H9 (cell line): ENCODE results near the gene CRELD2. TPM values are rescaled to one million over a fixed set of nuclear protein-coding genes. Genes with fewer than 3 reads are reported as not detected.

ENCODE experiments used
- DNase-seq: peaks from one replicate; pipeline ENCODE4 v3.0.0-alpha.2; 2017
- H2AFZ ChIP-seq: one replicate; pipeline ENCODE4 v1.6.1; 2013; ENCODE audit warnings: mild to moderate bottlenecking, low read length, control low read depth, moderate library complexity
- H2AK5ac ChIP-seq: 2 replicates; pipeline ENCODE4 v1.6.1; 2013; ENCODE audit warnings: low read length, control low read depth, mixed read lengths; ENCODE audit not compliant: insufficient read length
- H2BK120ac ChIP-seq: one replicate; pipeline ENCODE4 v1.6.1; 2013; ENCODE audit warnings: low read depth, mild to moderate bottlenecking, low read length, control low read depth, inconsistent platforms; ENCODE audit not compliant: poor library complexity, severe bottlenecking
- H2BK12ac ChIP-seq: 2 replicates; pipeline ENCODE4 v1.6.1; 2013; ENCODE audit warnings: low read length, control low read depth, mixed read lengths, low read depth; ENCODE audit not compliant: insufficient read length
- H2BK15ac ChIP-seq: 2 replicates; pipeline ENCODE4 v1.6.1; 2013; ENCODE audit warnings: low read depth, low read length, control low read depth
- H2BK20ac ChIP-seq: one replicate; pipeline ENCODE4 v1.6.1; 2013; ENCODE audit warnings: low read depth, mild to moderate bottlenecking, low read length, control low read depth, inconsistent platforms; ENCODE audit not compliant: poor library complexity, severe bottlenecking
- H2BK5ac ChIP-seq: 2 replicates; pipeline ENCODE4 v1.6.1; 2013; ENCODE audit warnings: low read length, control low read depth, mixed read lengths; ENCODE audit not compliant: insufficient read length
- H3K14ac ChIP-seq: 2 replicates; pipeline ENCODE4 v1.6.1; 2013; ENCODE audit warnings: low read length, control low read depth; ENCODE audit not compliant: insufficient read depth
- H3K18ac ChIP-seq: 2 replicates; pipeline ENCODE4 v1.6.1; 2013; ENCODE audit warnings: low read depth, mild to moderate bottlenecking, mixed read lengths, low read length, control low read depth; ENCODE audit not compliant: insufficient read length
- H3K23ac ChIP-seq: 2 replicates; pipeline ENCODE4 v1.6.1; 2013; ENCODE audit warnings: low read length, control low read depth, mixed read lengths, low read depth; ENCODE audit not compliant: insufficient read length
- H3K23me2 ChIP-seq: 2 replicates; pipeline ENCODE4 v1.6.1; 2013; ENCODE audit warnings: low read depth, mild to moderate bottlenecking, mixed read lengths, low read length, control low read depth; ENCODE audit not compliant: insufficient read length, poor library complexity, severe bottlenecking
- H3K27ac ChIP-seq: 2 replicates; pipeline ENCODE4 v1.5.1; 2013; ENCODE audit warnings: low read length, control low read depth, mixed read lengths, low read depth; ENCODE audit not compliant: insufficient read length
- H3K27me3 ChIP-seq: 2 replicates; pipeline ENCODE4 v1.6.1; 2013; ENCODE audit warnings: low read length, control low read depth, inconsistent platforms; ENCODE audit not compliant: insufficient read depth
- H3K4ac ChIP-seq: 2 replicates; pipeline ENCODE4 v1.6.1; 2013; ENCODE audit warnings: low read depth, mild to moderate bottlenecking, control low read depth, inconsistent platforms, low read length, moderate library complexity
- H3K4me1 ChIP-seq: 2 replicates; pipeline ENCODE4 v1.6.1; 2013; ENCODE audit warnings: low read length, control low read depth, inconsistent platforms; ENCODE audit not compliant: insufficient read depth
- H3K4me2 ChIP-seq: 2 replicates; pipeline ENCODE4 v1.6.1; 2013; ENCODE audit warnings: low read length, control low read depth, mixed read lengths; ENCODE audit not compliant: insufficient read length, insufficient read depth
- H3K56ac ChIP-seq: 2 replicates; pipeline ENCODE4 v1.6.1; 2013; ENCODE audit warnings: low read depth, mild to moderate bottlenecking, mixed read lengths, low read length, control low read depth; ENCODE audit not compliant: insufficient read length
- H3K79me1 ChIP-seq: 2 replicates; pipeline ENCODE4 v1.6.1; 2013; ENCODE audit warnings: low read depth, mild to moderate bottlenecking, moderate library complexity, low read length, control low read depth, inconsistent platforms; ENCODE audit not compliant: insufficient read depth, poor library complexity, severe bottlenecking
- H3K79me2 ChIP-seq: 2 replicates; pipeline ENCODE4 v1.6.1; 2013; ENCODE audit warnings: low read length, control low read depth, inconsistent platforms; ENCODE audit not compliant: insufficient read depth
- H3K9ac ChIP-seq: 2 replicates; pipeline ENCODE4 v1.6.1; 2013; ENCODE audit warnings: low read length, control low read depth, mixed read lengths; ENCODE audit not compliant: insufficient read length; ENCODE audit errors: extremely low read depth
- H3K9me3 ChIP-seq: one replicate; pipeline ENCODE4 v1.6.1; 2013; ENCODE audit warnings: low read depth, low read length, inconsistent platforms; ENCODE audit not compliant: control insufficient read depth
- H3T11ph ChIP-seq: one replicate; pipeline ENCODE4 v1.6.1; 2013; ENCODE audit warnings: mild to moderate bottlenecking, low read length, control low read depth, inconsistent platforms
- H4K20me1 ChIP-seq: one replicate; pipeline ENCODE4 v1.6.1; 2013; ENCODE audit not compliant: control insufficient read depth, insufficient read length, insufficient read depth
- H4K5ac ChIP-seq: 2 replicates; pipeline ENCODE4 v1.6.1; 2013; ENCODE audit warnings: low read depth, mild to moderate bottlenecking, mixed read lengths, low read length, control low read depth; ENCODE audit not compliant: insufficient read length
- H4K8ac ChIP-seq: replicated peaks from 2 replicates; pipeline ENCODE4 v1.6.1; 2013; ENCODE audit warnings: low read length, control low read depth, mixed read lengths, low read depth; ENCODE audit not compliant: insufficient read length
- H4K91ac ChIP-seq: 2 replicates; pipeline ENCODE4 v1.6.1; 2013; ENCODE audit warnings: low read depth, mild to moderate bottlenecking, moderate library complexity, mixed read lengths, low read length, control low read depth; ENCODE audit not compliant: insufficient read length
- H3K27ac Mint-ChIP-seq, 3 experiments: 2 replicates in 2 of 3; 3 replicates in 1 of 3; pipeline ENCODE4 v1.8.0; 2020 to 2021; ENCODE audit warnings: mixed read lengths in 3 of 3, mild to moderate bottlenecking in 1 of 3, moderate library complexity in 1 of 3
- H3K27me3 Mint-ChIP-seq: 2 replicates; pipeline ENCODE4 v1.8.0; 2021; ENCODE audit warnings: low read depth, mild to moderate bottlenecking, moderate library complexity, mixed read lengths
- H3K36me3 Mint-ChIP-seq, 3 experiments: 2 replicates in 2 of 3; 3 replicates in 1 of 3; pipeline ENCODE4 v1.8.0; 2020 to 2021; ENCODE audit warnings: low read depth in 3 of 3, mixed read lengths in 3 of 3; ENCODE audit not compliant: insufficient read depth in 1 of 3
- H3K4me1 Mint-ChIP-seq, 2 experiments: 2 replicates each; pipeline ENCODE4 v1.8.0; 2020; ENCODE audit warnings: mixed read lengths in 2 of 2
- H3K4me3 Mint-ChIP-seq, 2 experiments: 2 replicates in 1 of 2; 3 replicates in 1 of 2; pipeline ENCODE4 v1.8.0; 2020 to 2021; ENCODE audit warnings: mild to moderate bottlenecking in 2 of 2, mixed read lengths in 2 of 2, moderate library complexity in 1 of 2
- H3K9me3 Mint-ChIP-seq, 2 experiments: 2 replicates in 1 of 2; 3 replicates in 1 of 2; pipeline ENCODE4 v1.8.0; 2020; ENCODE audit warnings: mild to moderate bottlenecking in 2 of 2, mixed read lengths in 2 of 2, moderate library complexity in 1 of 2
- WGBS: extraction: QIAGEN DNeasy Blood & Tissue Kit; methylation state at CpG from one replicate; pipeline ENCODE4 v1.1.7; 2013; ENCODE audit warnings: missing lambda C conversion rate, low lambda C conversion rate, mixed read lengths; ENCODE audit not compliant: insufficient read length; ENCODE audit errors: extremely low coverage; 5-methylcytosine and 5-hydroxymethylcytosine counted together
- total RNA-seq: library from RNA; stranded (reverse); gene quantifications from 2 replicates; pipeline ENCODE4 v1.2.1, GENCODE V29; 2021
- TF ChIP-seq, protein P1 (sequence below): fragments of 200-600 bp; sonication (generic); conservative IDR thresholded peaks from 3 replicates; pipeline ENCODE4 v1.8.0; 2021; ENCODE audit warnings: antibody characterized with exemption, mild to moderate bottlenecking

Gene CRELD2
- total RNA-seq, 1 experiment from 2014 or later: 34.7 TPM

GRCh38 chr22:49948116-49948957 is 29.9 kb downstream of the CRELD2 start:
- no peak overlapping the region for H3K27ac ChIP-seq
- TF ChIP-seq, protein P1, sequence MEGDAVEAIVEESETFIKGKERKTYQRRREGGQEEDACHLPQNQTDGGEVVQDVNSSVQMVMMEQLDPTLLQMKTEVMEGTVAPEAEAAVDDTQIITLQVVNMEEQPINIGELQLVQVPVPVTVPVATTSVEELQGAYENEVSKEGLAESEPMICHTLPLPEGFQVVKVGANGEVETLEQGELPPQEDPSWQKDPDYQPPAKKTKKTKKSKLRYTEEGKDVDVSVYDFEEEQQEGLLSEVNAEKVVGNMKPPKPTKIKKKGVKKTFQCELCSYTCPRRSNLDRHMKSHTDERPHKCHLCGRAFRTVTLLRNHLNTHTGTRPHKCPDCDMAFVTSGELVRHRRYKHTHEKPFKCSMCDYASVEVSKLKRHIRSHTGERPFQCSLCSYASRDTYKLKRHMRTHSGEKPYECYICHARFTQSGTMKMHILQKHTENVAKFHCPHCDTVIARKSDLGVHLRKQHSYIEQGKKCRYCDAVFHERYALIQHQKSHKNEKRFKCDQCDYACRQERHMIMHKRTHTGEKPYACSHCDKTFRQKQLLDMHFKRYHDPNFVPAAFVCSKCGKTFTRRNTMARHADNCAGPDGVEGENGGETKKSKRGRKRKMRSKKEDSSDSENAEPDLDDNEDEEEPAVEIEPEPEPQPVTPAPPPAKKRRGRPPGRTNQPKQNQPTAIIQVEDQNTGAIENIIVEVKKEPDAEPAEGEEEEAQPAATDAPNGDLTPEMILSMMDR: no peak
- no peak overlapping the region for H2BK20ac ChIP-seq
- no peaks in the 10 kb centered on the region for H3K23me2 ChIP-seq
- Mint-ChIP-seq H3K36me3 (no peaks in the 10 kb centered on the region), H3K27ac (peak overlapping the region in 1 of 3 experiments; percentile 27; a peak in 1 of 7 replicates), H3K4me1 (peaks cover 13 to 30% of the 10 kb centered on the region in 2 experiments), H3K9me3 (no peaks in the 10 kb centered on the region), H3K27me3 (no peaks in the 10 kb centered on the region), H3K4me3 (no peak overlapping the region)
- no peak overlapping the region for H3K23ac ChIP-seq
- no peak overlapping the region for H4K91ac ChIP-seq
- no peak overlapping the region for H3K4ac ChIP-seq
- H3K79me2 ChIP-seq: no peaks in the 10 kb centered on the region
- no peak overlapping the region for H2AFZ ChIP-seq
- H2AK5ac ChIP-seq: no peak overlapping the region
- H4K5ac ChIP-seq: no peak overlapping the region
- no peak overlapping the region for H2BK5ac ChIP-seq
- DNase-seq: peak; percentile 39
- H3K9ac ChIP-seq: no peak overlapping the region
- H3K79me1 ChIP-seq: no peaks in the 10 kb centered on the region
- no CpG with 5 or more reads among the region's 23 CpGs for WGBS
- H4K20me1 ChIP-seq: no peaks in the 10 kb centered on the region
- no peak overlapping the region for H3K14ac ChIP-seq
- no peaks in the 10 kb centered on the region for H3K27me3 ChIP-seq
- no peak overlapping the region for H2BK120ac ChIP-seq
- H3K18ac ChIP-seq: no peak overlapping the region
- H3K9me3 ChIP-seq: no peaks in the 10 kb centered on the region
- no peak overlapping the region for H3T11ph ChIP-seq
- no peak overlapping the region for H2BK15ac ChIP-seq
- no peak overlapping the region for H3K56ac ChIP-seq
- H3K4me1 ChIP-seq: no peaks in the 10 kb centered on the region
- no peak overlapping the region for H2BK12ac ChIP-seq
- no peak overlapping the region for H3K4me2 ChIP-seq
- no peak overlapping the region for H4K8ac ChIP-seq
